Liver (tissue), 9 donors: ENCODE results near the gene TTLL4. TPM values are rescaled to one million over a fixed set of nuclear protein-coding genes. Genes with fewer than 3 reads are reported as not detected.

ENCODE experiments used
- DNase-seq: peaks from one replicate; pipeline ENCODE4 v3.0.0-alpha.2; 2017; ENCODE audit warnings: low spot score
- H3K27ac ChIP-seq, 2 donors: one replicate each; pipeline ENCODE4 v1.7.0; 2013; ENCODE audit warnings: inconsistent platforms in 2 of 2, low read length in 2 of 2, control low read depth in 1 of 2, low read depth in 1 of 2, mild to moderate bottlenecking in 1 of 2
- H3K27me3 ChIP-seq, 4 donors: one replicate each; pipeline versions ENCODE4 v1.6.1 to v1.7.0; 2013; ENCODE audit warnings: low read length in 3 of 4, inconsistent platforms in 1 of 4, mild to moderate bottlenecking in 1 of 4, moderate library complexity in 1 of 4; ENCODE audit not compliant: control insufficient read depth in 4 of 4, insufficient read depth in 4 of 4
- H3K36me3 ChIP-seq, 4 donors: one replicate each; pipeline versions ENCODE4 v1.6.1 to v1.7.0; 2013; ENCODE audit warnings: low read length in 3 of 4, mild to moderate bottlenecking in 3 of 4, low read depth in 1 of 4, moderate library complexity in 1 of 4; ENCODE audit not compliant: control insufficient read depth in 4 of 4, insufficient read depth in 3 of 4
- H3K4me1 ChIP-seq, 4 donors: one replicate each; pipeline versions ENCODE4 v1.6.1 to v1.7.0; 2013; ENCODE audit warnings: low read length in 3 of 4, mild to moderate bottlenecking in 3 of 4, moderate library complexity in 1 of 4; ENCODE audit not compliant: control insufficient read depth in 4 of 4, insufficient read depth in 4 of 4
- H3K4me3 ChIP-seq, 3 donors: one replicate each; pipeline versions ENCODE4 v1.6.1 to v1.7.0; 2013; ENCODE audit warnings: low read length in 3 of 3, control low read depth in 1 of 3, low read depth in 1 of 3, mild to moderate bottlenecking in 1 of 3
- H3K9ac ChIP-seq, 2 donors: one replicate each; pipeline ENCODE4 v1.7.0; 2013; ENCODE audit warnings: low read length in 2 of 2, mild to moderate bottlenecking in 2 of 2, moderate library complexity in 2 of 2, control low read depth in 1 of 2, low read depth in 1 of 2
- H3K9me3 ChIP-seq, 4 donors: one replicate each; pipeline versions ENCODE4 v1.6.1 to v1.7.0; 2013; ENCODE audit warnings: low read length in 3 of 4; ENCODE audit not compliant: control insufficient read depth in 4 of 4
- ATF3 ChIP-seq: IDR thresholded peaks from 2 replicates; pipeline ENCODE4 v1.6.1; 2016; ENCODE audit warnings: antibody characterized with exemption
- EGR1 ChIP-seq, 2 donors: IDR thresholded peaks; 2 replicates each; pipeline ENCODE4 v1.6.1; 2016 to 2018; ENCODE audit warnings: antibody characterized with exemption in 2 of 2, low read depth in 2 of 2
- FOXA1 ChIP-seq: IDR thresholded peaks from 2 replicates; pipeline ENCODE4 v1.6.1; 2016; ENCODE audit warnings: antibody characterized with exemption
- FOXA2 ChIP-seq: IDR thresholded peaks from 2 replicates; pipeline ENCODE4 v1.6.1; 2016; ENCODE audit warnings: antibody characterized with exemption
- GABPA ChIP-seq, 2 donors: IDR thresholded peaks in 1 of 2; conservative IDR thresholded peaks in 1 of 2; 2 replicates each; pipeline ENCODE4 v1.6.1; 2016; ENCODE audit warnings: antibody characterized with exemption in 2 of 2, mild to moderate bottlenecking in 1 of 2, moderate library complexity in 1 of 2
- HNF4A ChIP-seq, 2 donors: conservative IDR thresholded peaks; 2 replicates each; pipeline ENCODE4 v1.6.1; 2016; ENCODE audit warnings: antibody characterized with exemption in 2 of 2, mild to moderate bottlenecking in 2 of 2
- HNF4G ChIP-seq: IDR thresholded peaks from 2 replicates; pipeline ENCODE4 v1.6.1; 2016; ENCODE audit warnings: antibody characterized with exemption
- JUND ChIP-seq, 2 donors: IDR thresholded peaks; 2 replicates each; pipeline ENCODE4 v1.6.1; 2016; ENCODE audit warnings: antibody characterized with exemption in 2 of 2
- NR2F2 ChIP-seq: IDR thresholded peaks from 2 replicates; pipeline ENCODE4 v1.6.1; 2016; ENCODE audit warnings: antibody characterized with exemption
- RAD21 ChIP-seq, 2 donors: IDR thresholded peaks; 2 replicates each; pipeline ENCODE4 v1.6.1; 2016; ENCODE audit warnings: antibody characterized with exemption in 2 of 2, mild to moderate bottlenecking in 2 of 2
- REST ChIP-seq: IDR thresholded peaks from 2 replicates; pipeline ENCODE4 v1.6.1; 2016; ENCODE audit warnings: antibody characterized with exemption, mild to moderate bottlenecking
- SP1 ChIP-seq: IDR thresholded peaks from 2 replicates; pipeline ENCODE4 v1.6.1; 2018; ENCODE audit warnings: antibody characterized with exemption, mild to moderate bottlenecking
- TAF1 ChIP-seq: conservative IDR thresholded peaks from 2 replicates; pipeline ENCODE4 v1.6.1; 2016; ENCODE audit warnings: antibody characterized with exemption, mild to moderate bottlenecking
- YY1 ChIP-seq: IDR thresholded peaks from 2 replicates; pipeline ENCODE4 v1.6.1; 2016; ENCODE audit warnings: antibody characterized with exemption, mild to moderate bottlenecking
- WGBS: extraction: QIAGEN DNeasy Blood & Tissue Kit; methylation state at CpG from one replicate; pipeline ENCODE4 v1.1.7; 2013; 5-methylcytosine and 5-hydroxymethylcytosine counted together
- polyA plus RNA-seq, 2 donors: library from polyadenylated mRNA; stranded (reverse) in 1 of 2; unstranded in 1 of 2; fragments of 200-250 nt in 1 of 2; fragments of >200 nt in 1 of 2; fragmentation: Nextera tagmentation in 1 of 2; extraction: Ambion mirVana in 1 of 2; gene quantifications; one replicate each; pipeline versions ENCODE4 v1.2.1 to v1.2.3, GENCODE V29; 2013 to 2015
- total RNA-seq, 2 donors: library from RNA; depleted of rRNA; stranded (reverse); fragments of >200 nt; gene quantifications; one replicate each; pipeline ENCODE4 v1.2.3, GENCODE V29; 2014
- TF ChIP-seq, protein P1 (sequence below): fragments of 150-350 bp; IDR thresholded peaks from 2 replicates; pipeline ENCODE4 v1.5.1; 2017; ENCODE audit warnings: improper control_type of control experiment, low read depth, low read length; ENCODE audit not compliant: missing input control
- TF ChIP-seq, protein P2 (sequence below): IDR thresholded peaks from 2 replicates; pipeline ENCODE4 v1.6.1; 2016; ENCODE audit warnings: antibody characterized with exemption
- TF ChIP-seq, protein P3 (sequence below): IDR thresholded peaks from 2 replicates; pipeline ENCODE4 v1.6.1; 2016; ENCODE audit warnings: antibody characterized with exemption
- donor health status: healthy.
- donor health status: healthy.
- donor health status: healthy.
- donor health status: healthy.
- donor health status: healthy.

The TTLL4 gene
- total and polyA plus RNA-seq, 4 donors: 5.7 to 14.0 (median 6.6) TPM

GRCh38 chr2:218701806-218702205, 8.8 kb upstream of the TTLL4 start:
- WGBS: 92% methylated on average over 2 of the region's 2 CpGs
- TF ChIP-seq REST (no peak), TAF1 (no peak), EGR1 (IDR thresholded peaks at IDR 0.05; ENCODE audit: low read depth in 2 of 2) (no peak), HNF4A (conservative IDR thresholded peaks at IDR 0.05) (no peak), ATF3 (no peak), NR2F2 (no peak), SP1 (no peak), RAD21 (IDR thresholded peaks at IDR 0.05) (no peak), FOXA2 (no peak), HNF4G (no peak)
- TF ChIP-seq, protein P1, sequence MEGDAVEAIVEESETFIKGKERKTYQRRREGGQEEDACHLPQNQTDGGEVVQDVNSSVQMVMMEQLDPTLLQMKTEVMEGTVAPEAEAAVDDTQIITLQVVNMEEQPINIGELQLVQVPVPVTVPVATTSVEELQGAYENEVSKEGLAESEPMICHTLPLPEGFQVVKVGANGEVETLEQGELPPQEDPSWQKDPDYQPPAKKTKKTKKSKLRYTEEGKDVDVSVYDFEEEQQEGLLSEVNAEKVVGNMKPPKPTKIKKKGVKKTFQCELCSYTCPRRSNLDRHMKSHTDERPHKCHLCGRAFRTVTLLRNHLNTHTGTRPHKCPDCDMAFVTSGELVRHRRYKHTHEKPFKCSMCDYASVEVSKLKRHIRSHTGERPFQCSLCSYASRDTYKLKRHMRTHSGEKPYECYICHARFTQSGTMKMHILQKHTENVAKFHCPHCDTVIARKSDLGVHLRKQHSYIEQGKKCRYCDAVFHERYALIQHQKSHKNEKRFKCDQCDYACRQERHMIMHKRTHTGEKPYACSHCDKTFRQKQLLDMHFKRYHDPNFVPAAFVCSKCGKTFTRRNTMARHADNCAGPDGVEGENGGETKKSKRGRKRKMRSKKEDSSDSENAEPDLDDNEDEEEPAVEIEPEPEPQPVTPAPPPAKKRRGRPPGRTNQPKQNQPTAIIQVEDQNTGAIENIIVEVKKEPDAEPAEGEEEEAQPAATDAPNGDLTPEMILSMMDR: no peak
- TF ChIP-seq, protein P2, sequence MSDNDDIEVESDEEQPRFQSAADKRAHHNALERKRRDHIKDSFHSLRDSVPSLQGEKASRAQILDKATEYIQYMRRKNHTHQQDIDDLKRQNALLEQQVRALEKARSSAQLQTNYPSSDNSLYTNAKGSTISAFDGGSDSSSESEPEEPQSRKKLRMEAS: no peak
- TF ChIP-seq, protein P3, sequence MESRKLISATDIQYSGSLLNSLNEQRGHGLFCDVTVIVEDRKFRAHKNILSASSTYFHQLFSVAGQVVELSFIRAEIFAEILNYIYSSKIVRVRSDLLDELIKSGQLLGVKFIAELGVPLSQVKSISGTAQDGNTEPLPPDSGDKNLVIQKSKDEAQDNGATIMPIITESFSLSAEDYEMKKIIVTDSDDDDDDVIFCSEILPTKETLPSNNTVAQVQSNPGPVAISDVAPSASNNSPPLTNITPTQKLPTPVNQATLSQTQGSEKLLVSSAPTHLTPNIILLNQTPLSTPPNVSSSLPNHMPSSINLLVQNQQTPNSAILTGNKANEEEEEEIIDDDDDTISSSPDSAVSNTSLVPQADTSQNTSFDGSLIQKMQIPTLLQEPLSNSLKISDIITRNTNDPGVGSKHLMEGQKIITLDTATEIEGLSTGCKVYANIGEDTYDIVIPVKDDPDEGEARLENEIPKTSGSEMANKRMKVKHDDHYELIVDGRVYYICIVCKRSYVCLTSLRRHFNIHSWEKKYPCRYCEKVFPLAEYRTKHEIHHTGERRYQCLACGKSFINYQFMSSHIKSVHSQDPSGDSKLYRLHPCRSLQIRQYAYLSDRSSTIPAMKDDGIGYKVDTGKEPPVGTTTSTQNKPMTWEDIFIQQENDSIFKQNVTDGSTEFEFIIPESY: no peak
- no peak for DNase-seq
- no peak overlapping the region for H3K27ac ChIP-seq
- no peaks in the 10 kb centered on the region for H3K4me1 ChIP-seq
- no peaks in the 10 kb centered on the region for H3K9me3 ChIP-seq
- no peaks in the 10 kb centered on the region for H3K27me3 ChIP-seq
- H3K36me3 ChIP-seq: peaks cover 0 to 29% (median under 1%) of the 10 kb centered on the region in 4 donors
- no peak overlapping the region for H3K9ac ChIP-seq
- no peak overlapping the region for H3K4me3 ChIP-seq

DNA sequence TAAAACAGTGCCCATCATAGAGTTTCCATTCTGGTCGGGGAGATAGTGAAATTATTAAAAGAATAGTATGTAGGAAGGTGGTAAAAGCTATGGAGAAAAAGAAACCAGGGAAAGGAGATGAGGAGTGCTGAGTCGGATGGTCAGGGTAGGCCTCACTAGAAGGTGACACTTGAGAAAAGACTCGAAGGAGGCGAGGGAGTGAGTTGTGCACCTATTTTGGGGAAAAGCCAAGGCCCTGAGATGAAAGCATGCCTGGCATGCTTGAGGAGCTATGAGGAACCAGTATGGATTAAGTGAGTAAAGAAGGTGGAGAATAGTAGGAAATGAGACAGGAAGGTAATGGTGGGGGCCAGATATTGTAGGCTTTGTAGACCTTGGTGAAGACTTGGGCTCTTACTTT, 7.3 kb upstream of the TTLL4 start:
- H3K36me3 ChIP-seq: peaks cover 0 to 20% (median under 1%) of the 10 kb centered on the region in 4 donors
- WGBS: 95% methylated on average over 4 of the region's 4 CpGs
- no peak overlapping the region for H3K9ac ChIP-seq
- no peak for DNase-seq
- no peak overlapping the region for H3K27ac ChIP-seq
- H3K4me1 ChIP-seq: no peaks in the 10 kb centered on the region
- no peaks in the 10 kb centered on the region for H3K9me3 ChIP-seq
- H3K27me3 ChIP-seq: no peaks in the 10 kb centered on the region
- H3K4me3 ChIP-seq: no peak overlapping the region
- TF ChIP-seq FOXA1 (no peak), GABPA (IDR thresholded peaks at IDR 0.05 in 1 of 2, conservative IDR thresholded peaks at IDR 0.05 in 1 of 2) (no peak), TAF1 (no peak), JUND (IDR thresholded peaks at IDR 0.05) (no peak), NR2F2 (no peak), RAD21 (IDR thresholded peaks at IDR 0.05) (no peak), EGR1 (IDR thresholded peaks at IDR 0.05; ENCODE audit: low read depth in 2 of 2) (no peak), FOXA2 (no peak), HNF4A (conservative IDR thresholded peaks at IDR 0.05) (no peak), REST (no peak), ATF3 (no peak), HNF4G (no peak), SP1 (no peak), YY1 (no peak)
- TF ChIP-seq, protein P1: no peak
